GM20431 (cell line): ENCODE results near the gene OR13A1.
"Not testable (repeated sequence)": the region's sequence is repeated elsewhere in the genome, so short reads cannot be mapped to it uniquely, and the experiment has no call there.

Experiments
- in situ Hi-C: fragments of 300-500 bp; cut with MseI, MboI; formaldehyde crosslinking; loops from one replicate; pipeline ENCODE4 v1.15.0; 2020; ENCODE audit warnings: low sequenced_read_pairs; ENCODE audit not compliant: unreplicated experiment

The OR13A1 gene, protein sequence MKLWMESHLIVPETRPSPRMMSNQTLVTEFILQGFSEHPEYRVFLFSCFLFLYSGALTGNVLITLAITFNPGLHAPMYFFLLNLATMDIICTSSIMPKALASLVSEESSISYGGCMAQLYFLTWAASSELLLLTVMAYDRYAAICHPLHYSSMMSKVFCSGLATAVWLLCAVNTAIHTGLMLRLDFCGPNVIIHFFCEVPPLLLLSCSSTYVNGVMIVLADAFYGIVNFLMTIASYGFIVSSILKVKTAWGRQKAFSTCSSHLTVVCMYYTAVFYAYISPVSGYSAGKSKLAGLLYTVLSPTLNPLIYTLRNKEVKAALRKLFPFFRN

DNA sequence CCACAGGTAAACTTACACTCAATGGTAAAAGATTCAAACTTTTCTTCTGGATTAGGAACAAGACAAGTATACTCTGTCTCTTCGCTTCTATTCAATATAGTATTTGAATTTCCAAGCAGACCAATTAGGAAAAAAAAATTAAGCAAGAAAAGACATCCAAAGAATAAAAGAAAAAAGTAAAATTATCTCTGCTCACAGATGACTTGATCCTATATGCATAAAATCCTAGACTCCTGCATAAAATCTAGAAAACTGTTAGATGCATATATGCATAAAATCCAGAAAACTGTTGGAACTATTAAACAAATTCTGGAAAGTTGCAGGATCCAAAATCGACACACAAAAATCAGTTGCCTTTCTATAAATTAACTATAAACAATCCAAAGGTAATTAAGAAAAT is at the start of gene OR13A1:
Gene OR13A1 (minus strand): TSS at position 101 of the 400 bp plus-strand sequence. CDS start 11,186 bp downstream, outside the sequence.
- in situ Hi-C loops = no loop called here

DNA sequence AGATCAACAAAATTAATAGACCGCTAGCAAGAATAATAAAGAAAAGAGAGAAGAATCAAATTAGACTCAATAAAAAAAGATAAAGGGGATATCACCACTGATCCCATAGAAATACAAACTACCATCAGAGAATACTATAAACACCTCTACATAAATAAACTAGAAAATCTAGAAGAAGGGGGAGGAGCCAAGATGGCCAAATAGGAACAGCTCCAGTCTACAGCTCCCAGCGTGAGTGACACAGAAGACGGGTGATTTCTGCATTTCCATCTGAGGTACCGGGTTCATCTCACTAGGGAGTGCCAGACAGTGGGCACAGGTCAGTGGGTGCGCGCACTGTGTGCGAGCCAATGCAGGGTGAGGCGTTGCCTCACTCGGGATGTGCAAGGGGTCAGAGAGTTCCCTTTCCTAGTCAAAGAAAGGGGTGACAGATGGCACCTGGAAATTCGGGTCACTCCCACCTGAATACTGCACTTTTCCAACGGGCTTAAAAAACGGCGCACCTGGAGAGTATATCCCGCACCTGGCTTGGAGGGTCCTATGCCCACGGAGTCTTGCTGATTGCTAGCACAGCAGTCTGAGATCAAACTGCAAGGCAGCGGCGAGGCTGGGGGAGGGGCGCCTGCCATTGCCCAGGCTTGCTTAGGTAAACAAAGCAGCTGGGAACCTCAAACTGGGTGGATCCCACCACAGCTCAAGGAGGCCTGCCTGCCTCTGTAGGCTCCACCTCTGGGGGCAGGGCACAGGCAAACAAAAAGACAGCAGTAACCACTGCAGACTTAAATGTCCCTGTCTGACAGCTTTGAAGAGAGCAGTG is 46.8 kb upstream of the OR13A1 start:
- in situ Hi-C loops = not testable (repeated sequence)

DNA sequence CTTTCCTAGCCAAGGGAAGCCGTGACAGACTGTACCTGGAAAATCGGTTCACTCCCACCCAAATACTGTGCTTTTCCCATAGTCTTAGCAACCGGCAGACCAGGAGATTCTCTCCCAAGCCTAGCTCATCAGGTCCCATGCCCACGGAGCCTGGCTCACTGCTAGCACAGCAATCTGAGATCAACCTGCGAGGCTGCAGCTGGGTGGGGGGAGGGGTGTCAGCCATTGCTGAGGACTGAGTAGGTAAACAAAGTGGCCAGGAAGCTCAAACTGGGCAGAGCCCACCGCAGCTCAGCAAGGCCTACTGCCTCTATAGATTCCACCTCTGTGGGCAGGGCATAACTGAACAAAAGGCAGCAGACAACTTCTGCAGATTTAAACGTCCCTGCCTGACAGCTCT is 43.6 kb upstream of the OR13A1 start:
- in situ Hi-C loops = not testable (repeated sequence)

DNA sequence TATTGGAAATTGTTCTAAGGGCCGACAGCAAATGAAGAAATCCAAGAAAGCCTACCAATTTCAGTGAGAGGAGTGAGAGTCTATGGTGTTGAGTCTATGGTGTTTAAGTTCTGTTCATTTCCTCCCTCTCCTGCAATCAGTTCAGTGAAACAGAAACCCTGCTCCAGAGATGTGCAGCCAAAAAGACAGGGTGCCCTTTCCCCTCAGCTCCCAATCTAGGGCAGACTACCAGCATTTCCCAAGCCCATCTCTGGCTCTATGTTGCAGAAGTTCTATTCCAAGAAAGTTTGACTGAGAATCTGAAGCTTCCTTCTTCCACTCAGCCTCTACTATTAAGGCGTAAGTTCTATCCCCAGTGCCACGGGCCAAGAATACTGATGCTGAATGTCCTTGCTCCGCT is 40.1 kb upstream of the OR13A1 start:
- in situ Hi-C loops = no loop called here

DNA sequence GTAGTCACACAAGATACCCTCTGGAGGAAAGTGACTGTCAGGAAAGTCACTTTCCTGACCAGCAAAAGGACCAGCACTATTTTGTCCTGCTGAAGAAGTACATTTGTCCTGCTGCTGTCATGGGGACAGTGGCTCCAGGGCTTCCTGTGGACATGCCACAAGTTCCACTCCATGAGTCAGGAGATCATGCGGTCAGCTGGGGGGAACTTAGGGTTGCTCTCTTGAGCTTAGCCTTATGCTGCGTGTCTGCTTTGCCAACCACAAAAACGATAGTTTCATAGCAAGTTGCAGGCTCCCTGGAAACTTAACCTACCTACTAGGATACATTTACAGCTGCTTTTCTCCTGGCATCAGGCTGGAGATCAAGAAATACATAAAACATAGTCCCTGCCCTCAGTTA is 38.9 kb upstream of the OR13A1 start:
- in situ Hi-C loops = no loop called here

DNA sequence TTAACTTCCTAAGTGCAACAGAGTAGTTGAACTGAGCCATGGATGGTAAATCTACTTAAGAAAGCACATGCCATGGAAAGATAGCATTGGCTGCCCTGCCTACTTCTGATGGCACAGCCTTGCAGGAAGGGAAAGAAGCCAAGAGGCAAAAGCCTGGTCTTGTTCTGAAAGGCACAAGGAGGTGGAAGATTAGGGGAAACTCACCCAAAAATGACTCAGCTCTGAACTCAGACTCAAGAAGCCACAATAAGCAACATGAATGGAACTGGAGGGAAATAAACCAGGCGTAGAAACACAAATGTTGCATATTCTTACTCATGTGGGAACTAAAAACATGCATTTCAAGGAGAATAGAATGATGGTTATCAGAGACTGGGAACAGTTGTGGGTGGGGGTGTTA is 37.8 kb upstream of the OR13A1 start:
- in situ Hi-C loops = no loop called here

DNA sequence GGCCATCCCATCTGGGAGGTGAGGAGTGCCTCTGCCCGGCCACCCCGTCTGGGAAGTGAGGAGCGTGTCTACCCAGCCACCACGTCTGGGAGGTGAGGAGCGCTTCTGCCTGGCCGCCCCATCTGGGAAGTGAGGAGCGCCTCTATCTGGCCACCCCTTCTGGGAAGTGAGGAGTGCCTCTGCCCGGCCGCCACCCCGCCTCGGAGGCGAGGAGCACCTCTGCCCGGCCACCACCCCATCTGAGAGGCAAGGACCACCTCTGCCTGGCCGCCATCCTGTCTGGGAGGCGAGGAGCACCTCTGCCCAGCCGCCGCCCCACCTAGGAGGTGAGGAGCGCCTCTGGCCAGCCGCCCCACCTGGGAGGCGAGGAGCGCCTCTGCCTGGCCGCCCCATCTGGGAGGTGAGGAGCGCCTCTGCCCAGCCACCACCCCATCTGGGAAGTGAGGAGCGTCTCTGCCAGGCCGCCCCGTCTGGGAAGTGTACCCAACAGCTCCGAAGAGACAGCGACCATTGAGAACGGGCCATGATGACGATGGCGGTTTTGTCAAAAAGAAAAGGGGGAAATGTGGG is 32.9 kb upstream of the OR13A1 start:
- in situ Hi-C loops = not testable (repeated sequence)

DNA sequence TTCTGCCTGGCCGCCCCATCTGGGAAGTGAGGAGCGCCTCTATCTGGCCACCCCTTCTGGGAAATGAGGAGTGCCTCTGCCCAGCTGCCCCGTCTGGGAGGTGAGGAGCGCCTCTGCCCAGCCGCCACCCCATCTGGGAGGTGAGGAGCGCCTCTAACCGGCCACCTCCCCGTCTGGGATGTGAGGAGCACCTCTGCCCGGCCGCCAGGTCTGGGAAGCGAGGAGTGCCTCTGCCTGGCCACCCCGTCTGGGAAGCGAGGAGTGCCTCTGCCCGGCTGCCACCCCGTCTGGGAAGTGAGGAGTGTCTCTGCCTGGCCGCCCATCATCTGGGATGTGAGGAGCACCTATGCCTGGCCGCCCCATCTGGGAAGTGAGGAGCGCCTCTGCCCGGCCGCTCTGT is 32.1 kb upstream of the OR13A1 start:
- in situ Hi-C loops = not testable (repeated sequence)

DNA sequence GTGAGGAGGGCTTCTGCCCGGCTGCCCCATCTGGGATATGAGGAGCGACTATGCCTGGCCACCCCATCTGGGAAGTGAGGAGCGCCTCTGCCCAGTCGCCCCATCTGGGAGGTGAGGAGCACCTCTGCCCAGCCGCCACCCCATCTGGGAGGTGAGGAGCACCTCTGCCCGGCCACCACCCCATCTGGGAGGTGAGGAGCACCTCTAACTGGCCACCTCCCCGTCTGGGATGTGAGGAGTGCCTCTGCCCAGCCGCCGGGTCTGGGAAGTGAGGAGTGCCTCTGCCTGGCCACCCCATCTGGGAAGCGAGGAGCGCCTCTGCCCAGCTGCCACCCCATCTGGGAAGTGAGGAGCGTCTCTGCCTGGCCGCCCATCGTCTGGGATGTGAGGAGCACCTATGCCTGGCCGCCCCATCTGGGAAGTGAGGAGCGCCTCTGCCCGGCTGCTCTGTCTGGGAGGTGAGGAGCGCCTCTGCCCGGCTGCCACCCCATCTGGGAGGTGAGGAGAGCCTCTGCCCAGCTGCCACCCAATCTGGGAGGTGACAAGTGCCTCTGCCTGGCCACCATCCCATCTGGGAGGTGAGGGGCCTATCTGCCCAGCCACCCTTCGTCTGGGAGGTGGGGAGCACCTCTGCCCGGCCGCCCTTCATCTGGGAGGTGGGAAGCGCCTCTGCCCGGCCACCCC is 31.4 kb upstream of the OR13A1 start:
- in situ Hi-C loops = not testable (repeated sequence)

DNA sequence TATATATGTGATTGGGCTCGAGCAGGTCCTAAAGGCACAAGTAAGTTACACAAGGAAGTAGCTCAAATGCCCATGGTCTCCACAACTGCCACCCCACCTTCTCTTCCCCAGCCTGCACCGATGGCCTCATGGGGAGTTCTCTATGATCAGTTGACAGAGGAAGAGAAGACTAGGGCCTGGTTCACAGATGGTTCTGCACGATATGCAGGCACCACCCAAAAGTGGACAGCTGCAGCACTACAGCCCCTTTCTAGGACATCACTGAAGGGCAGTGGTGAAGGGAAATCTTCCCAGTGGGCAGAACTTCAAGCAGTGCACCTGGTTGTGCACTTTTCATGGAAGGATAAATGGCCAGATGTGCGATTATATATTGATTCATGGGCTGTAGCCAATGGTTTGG is 25.0 kb upstream of the OR13A1 start:
- in situ Hi-C loops = not testable (repeated sequence)

DNA sequence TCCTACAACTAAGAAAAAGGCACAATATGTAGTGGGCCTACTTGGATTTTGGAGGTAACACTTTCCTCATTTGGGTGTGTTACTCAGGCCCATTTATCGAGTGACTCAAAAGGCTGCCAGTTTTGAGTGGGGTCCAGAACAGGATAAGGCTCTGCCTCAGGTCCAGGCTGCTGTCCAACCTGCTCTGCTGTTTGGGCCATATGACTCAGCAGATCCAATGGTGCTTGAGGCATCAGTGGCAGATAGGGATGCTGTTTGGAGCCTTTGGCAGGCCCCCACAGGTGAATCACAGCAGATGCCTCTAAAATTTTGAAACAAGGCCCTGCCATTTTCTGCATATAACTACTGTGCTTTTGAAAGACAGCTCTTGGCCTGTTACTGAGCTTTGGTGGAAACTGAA is 24.5 kb upstream of the OR13A1 start:
- in situ Hi-C loops = no loop called here

DNA sequence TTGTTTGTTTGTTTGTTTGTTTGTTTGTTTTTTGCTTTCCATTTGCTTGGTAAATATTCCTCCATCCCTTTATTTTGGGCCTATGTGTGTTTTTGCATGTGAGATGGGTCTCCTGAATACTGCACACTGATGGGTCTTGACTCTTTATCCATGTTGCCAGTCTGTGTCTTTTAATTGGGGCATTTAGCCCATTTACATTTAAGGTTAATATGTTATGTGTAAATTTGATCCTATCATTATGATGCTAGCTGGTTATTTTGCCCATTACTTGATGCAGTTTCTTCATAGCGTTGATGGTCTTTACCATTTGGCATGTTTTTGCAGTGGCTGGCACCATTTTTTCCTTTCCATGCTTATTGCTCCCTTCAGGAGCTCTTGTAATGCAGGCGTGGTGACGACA is 16.4 kb upstream of the OR13A1 start:
- in situ Hi-C loops = not testable (repeated sequence)

DNA sequence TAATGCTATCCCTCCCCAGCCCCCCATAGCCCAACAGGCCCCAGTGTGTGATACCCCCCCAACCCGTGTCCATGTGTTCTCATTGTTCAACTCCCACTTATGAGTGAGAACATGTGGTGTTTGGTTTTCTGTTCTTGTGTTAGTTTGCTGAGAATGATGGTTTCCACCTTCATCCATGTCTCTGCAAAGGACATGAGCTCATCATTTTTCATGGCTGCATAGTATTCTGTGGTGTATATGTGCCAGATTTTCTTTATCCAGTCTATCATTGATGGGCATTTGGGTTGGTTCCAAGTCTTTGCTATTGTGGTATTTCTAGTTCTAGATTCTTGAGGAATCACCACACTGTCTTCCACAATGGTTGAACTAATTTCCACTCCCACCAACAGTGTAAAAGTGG is 11.5 kb upstream of the OR13A1 start:
- in situ Hi-C loops = not testable (repeated sequence)

DNA sequence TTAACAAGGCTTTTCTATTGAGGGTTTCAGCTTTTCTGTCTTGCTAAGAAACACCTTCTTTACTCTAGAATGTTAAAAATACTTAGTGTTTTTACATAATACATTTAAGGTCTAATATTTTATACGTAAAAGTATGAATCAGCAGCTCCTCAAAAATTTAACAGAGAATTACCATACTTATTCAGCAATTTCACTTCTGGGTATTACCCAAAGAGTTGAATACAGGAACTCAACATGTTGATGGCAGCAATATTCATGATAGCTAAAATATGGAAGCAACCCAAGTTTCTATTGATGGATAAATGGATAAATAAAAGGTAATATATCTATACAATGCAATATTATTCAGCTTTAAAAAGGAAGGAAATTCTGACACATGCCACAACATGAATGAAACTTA is 9.7 kb upstream of the OR13A1 start:
- in situ Hi-C loops = no loop called here

DNA sequence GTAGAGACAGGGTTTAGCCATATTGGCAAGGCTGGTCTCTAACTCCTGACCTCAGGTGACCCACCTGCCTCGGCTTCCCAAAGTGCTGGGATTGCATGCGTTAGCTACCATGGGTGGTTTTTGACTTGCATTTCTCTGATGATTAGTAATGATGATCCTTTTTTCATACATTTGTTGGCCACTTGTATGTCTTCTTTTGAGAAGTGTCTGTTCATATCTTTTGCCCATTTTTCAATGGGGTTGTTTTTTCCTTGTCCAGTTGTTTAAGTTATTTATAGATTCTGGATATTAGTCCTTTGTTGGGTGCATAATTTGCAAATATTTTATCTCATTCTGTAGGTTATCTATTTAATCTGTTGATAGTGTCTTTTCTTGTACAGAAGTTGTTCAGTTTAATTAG is 4.3 kb upstream of the OR13A1 start:
- in situ Hi-C loops = no loop called here

DNA sequence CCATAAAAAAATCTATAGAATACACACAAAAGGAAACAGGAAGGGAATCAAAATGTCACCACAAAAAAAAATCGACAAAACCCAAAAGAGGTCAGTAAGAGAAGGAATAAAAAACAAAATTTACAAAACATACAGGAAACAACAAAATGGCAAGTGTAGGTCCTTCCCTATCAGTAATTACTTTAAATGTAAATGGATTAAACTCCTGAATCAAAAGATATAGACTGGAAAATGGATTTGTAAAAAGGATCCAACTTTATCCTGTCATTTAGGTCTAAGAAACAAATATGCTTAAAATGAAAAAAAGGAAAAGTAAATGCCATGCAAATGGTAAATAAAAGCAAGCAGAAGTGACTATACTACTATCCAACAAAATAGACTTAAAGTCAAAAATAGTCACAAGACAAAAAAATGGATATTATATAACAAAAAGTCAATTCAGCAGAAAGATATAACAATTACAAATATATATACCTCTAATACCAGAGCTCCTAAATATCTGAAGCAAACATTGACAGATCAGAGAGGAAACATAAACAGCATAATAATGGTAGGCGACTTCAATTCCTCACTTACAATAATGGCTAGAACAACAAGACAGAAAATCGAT is 2.0 kb downstream of the OR13A1 start:
- in situ Hi-C loops = no loop called here

DNA sequence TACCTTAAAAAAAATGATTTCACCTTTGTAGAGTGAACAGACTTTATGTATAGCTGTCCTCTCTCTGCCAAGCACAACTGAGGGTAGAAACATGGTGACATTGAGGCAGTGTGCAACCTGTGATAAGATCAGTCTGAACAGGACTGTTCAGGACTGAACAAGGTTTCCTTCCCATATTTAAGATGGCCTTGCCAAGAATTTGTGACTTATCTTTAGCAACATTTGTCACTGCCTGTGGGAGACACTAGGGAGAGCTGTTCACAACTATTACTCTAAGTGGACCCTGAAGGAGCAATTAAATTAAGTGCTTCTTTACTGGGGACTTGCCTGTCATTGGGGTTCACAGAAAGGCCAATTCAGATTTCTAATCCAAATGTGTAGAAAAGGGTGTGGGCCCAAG is 6.7 kb downstream of the OR13A1 start:
- in situ Hi-C loops = no loop called here

DNA sequence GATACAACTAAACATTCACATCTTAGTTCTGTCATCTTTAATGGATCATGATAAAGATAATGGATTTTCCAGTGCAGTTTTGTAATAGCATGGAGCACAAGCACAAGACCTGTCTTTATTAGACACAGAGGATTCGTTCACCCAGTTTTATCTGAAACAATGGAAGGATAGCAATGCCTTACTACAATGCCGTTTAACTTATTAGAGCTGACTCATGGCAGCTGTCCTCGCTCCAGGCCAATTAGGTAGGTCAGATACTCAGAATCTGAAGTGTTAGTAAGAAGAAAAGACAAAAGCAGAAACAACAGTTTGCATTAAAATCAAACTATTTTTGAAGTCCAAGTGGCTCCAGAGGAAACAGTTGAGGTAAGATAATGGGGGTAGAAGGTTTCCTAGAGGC is 12.8 kb downstream of the OR13A1 start:
- in situ Hi-C loops = no loop called here

DNA sequence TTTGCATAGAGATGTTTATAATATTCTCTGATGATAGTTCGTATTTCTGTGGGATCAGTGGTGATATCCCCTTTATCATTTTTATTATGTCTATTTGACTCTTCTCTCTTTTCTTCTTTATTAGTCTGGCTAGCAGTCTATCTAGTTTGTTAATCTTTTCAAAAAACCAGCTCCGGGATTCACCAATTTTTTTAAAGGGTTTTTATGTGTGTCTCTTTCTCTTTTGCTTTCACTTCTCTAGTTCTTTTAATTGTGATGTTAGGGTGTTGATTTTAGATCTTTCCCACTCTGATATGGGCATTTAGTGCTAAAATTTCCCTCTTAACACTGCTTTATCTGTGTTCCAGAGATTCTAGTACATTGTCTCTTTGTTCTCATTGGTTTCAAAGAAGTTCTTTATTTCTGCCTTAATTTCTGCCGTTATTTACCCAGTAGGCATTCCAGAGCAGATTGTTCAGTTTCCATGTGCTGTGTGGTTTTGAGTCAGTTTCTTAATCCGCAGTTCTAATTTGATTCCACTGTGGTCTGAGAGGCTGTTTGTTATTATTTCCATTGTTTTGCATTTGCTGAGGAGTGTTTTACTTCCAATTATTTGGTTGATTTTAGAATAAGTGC is 17.0 kb downstream of the OR13A1 start:
- in situ Hi-C loops = not testable (repeated sequence)

DNA sequence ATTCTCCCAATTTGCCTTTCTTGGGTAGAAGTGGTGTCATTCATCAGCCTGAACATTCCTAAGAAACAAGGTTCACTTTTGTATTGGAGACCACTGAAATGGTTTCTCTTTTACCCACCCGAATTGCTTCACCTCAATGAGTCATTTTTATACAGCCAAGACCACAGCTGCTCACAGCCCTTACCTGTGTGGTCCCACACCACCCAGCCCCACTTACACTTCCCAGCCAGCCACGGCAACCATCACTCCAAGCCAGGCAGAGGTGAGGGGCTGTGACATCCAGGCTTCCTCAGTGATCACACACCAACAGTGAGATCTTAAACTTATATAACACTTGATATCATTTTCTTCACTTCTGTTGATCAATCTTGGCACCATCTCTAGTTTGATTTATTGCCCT is 20.7 kb downstream of the OR13A1 start:
- in situ Hi-C loops = no loop called here
